Measurements from ENCODE around the gene L3MBTL4. TPM values are rescaled to one million over a fixed set of nuclear protein-coding genes. Genes with fewer than 3 reads are reported as not detected.

The L3MBTL4 gene
- total RNA-seq, 1 experiment from 2014 or later: not detected

DNA sequence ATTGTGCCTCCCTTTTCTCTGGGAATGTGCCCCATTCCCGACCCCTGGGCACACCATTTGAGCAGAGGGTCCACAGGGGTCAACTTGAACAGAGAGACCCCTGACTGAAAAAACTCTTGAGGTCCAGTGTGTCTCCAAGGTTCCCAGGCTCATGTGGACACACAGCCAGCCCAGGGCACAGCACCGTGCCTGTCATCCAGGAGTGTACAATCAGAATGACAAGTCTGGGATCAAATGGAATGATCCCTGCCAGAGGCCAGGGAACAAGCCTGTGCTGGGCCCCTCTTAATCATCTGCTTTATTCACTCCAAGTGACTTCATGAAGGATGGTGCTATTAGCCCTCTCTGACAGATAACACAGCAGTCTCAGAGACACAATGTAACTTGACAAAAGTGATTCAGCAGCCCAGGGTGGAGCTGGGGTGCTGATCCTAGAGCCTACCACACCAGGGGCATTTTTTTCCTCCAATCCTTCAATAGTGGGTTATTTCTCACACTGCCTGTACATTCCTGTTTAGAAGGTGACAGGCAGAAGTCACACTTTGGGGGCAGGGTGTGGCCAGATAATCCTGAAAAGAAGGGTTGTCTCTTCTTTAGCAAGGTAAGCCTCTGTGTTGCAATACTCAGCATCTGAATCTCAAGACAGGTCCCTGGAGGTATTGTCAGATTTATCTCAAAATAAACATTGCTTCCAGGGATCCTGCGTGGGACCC lies 435.4 kb downstream of the L3MBTL4 start:
- TF ChIP-seq YY1 (IDR thresholded peaks at IDR 0.05; ENCODE audit: extremely low read depth, insufficient replicate concordance, low read depth, low read length) (no peak), ZBTB33 (IDR thresholded peaks at IDR 0.05; ENCODE audit: extremely low read depth, insufficient replicate concordance, low read length) (no peak), CBX3 (IDR thresholded peaks at IDR 0.05; ENCODE audit: low read depth) (no peak), CEBPB (IDR thresholded peaks at IDR 0.05; ENCODE audit: low read depth) (no peak), RAD21 (IDR thresholded peaks at IDR 0.05; ENCODE audit: low read depth) (no peak), EZH2phosphoT487 (IDR thresholded peaks at IDR 0.05; ENCODE audit: borderline replicate concordance) (no peak), SIN3A (IDR thresholded peaks at IDR 0.05; ENCODE audit: low read depth) (no peak), JUND (IDR thresholded peaks at IDR 0.05) (no peak), SRF (IDR thresholded peaks at IDR 0.05; ENCODE audit: low read depth) (no peak), TCF7L2 (IDR thresholded peaks at IDR 0.05; ENCODE audit: borderline replicate concordance, extremely low read depth, insufficient read depth, insufficient read length) (no peak)
- TF ChIP-seq, protein P1, sequence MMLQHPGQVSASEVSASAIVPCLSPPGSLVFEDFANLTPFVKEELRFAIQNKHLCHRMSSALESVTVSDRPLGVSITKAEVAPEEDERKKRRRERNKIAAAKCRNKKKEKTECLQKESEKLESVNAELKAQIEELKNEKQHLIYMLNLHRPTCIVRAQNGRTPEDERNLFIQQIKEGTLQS (IDR thresholded peaks at IDR 0.05): no peak
- TF ChIP-seq, protein P2, sequence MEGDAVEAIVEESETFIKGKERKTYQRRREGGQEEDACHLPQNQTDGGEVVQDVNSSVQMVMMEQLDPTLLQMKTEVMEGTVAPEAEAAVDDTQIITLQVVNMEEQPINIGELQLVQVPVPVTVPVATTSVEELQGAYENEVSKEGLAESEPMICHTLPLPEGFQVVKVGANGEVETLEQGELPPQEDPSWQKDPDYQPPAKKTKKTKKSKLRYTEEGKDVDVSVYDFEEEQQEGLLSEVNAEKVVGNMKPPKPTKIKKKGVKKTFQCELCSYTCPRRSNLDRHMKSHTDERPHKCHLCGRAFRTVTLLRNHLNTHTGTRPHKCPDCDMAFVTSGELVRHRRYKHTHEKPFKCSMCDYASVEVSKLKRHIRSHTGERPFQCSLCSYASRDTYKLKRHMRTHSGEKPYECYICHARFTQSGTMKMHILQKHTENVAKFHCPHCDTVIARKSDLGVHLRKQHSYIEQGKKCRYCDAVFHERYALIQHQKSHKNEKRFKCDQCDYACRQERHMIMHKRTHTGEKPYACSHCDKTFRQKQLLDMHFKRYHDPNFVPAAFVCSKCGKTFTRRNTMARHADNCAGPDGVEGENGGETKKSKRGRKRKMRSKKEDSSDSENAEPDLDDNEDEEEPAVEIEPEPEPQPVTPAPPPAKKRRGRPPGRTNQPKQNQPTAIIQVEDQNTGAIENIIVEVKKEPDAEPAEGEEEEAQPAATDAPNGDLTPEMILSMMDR (IDR thresholded peaks at IDR 0.05 in 2 of 3, conservative IDR thresholded peaks at IDR 0.05 in 1 of 3; ENCODE audit: borderline replicate concordance in 1 of 3, insufficient read depth in 1 of 3, low read depth in 2 of 3, low read length in 2 of 3): no peak
- Histone ChIP-seq H3K27ac (ENCODE audit: low read depth, low read length) (no peak overlapping the region), H2AFZ (ENCODE audit: low read depth, low read length, poor library complexity, severe bottlenecking) (no peak overlapping the region), H3K4me2 (ENCODE audit: low read length) (no peak overlapping the region), H3K4me1 (ENCODE audit: control insufficient read depth in 1 of 2, insufficient read depth in 2 of 2, low read length in 2 of 2) (no peaks in the 10 kb centered on the region), H3K27me3 (ENCODE audit: insufficient read depth, low read length) (no peaks in the 10 kb centered on the region), H3K9ac (ENCODE audit: low read length) (no peak overlapping the region), H3K9me3 (ENCODE audit: control insufficient read depth in 1 of 2, insufficient read depth in 1 of 2, low read depth in 1 of 2, low read length in 2 of 2) (peaks cover 12 to 18% of the 10 kb centered on the region in 2 experiments; a peak in 2 of 4 replicates), H3K36me3 (ENCODE audit: control insufficient read depth in 1 of 2, insufficient read depth in 2 of 2, low read length in 2 of 2) (no peaks in the 10 kb centered on the region), H3K4me3 (replicated peaks in 1 of 2; ENCODE audit: low read depth in 1 of 2, low read length in 2 of 2) (no peak overlapping the region), H4K20me1 (ENCODE audit: insufficient read depth) (no peaks in the 10 kb centered on the region), H3K79me2 (ENCODE audit: insufficient read depth, low read length) (no peaks in the 10 kb centered on the region), H3K9me2 (ENCODE audit: insufficient read depth) (no peaks in the 10 kb centered on the region)
- ChIA-PET RAD21 (ENCODE audit: low non-redundant PET in 1 of 2, low total read pairs in 2 of 2, uncharacterized antibody in 2 of 2, unreplicated experiment in 2 of 2) (no interaction called here), POLR2A (no interaction called here), CTCF (no interaction called here)
- ATAC-seq: no peak
- intact Hi-C loops (cut with micrococcal nuclease): no loop called here
- no TSS peak for BruUV-seq (replicated peaks)
- DNase-seq (ENCODE audit: low read depth, low spot score): no peak
